Thyroid gland (tissue), 4 donors: ENCODE results near the gene TNFSF12. TPM values are rescaled to one million over a fixed set of nuclear protein-coding genes. Genes with fewer than 3 reads are reported as not detected.

Experiments
- DNase-seq, 2 donors: peaks; one replicate each; pipeline ENCODE4 v3.0.0-alpha.2; 2019
- H3K27ac ChIP-seq, 3 donors: fragments of 200-600 bp; sonication (generic); 1 replicate in 2 of 3; 2 replicates in 1 of 3; pipeline ENCODE4 v1.5.1; 2016 to 2019; ENCODE audit warnings: mild to moderate bottlenecking in 1 of 3, moderate library complexity in 1 of 3
- H3K27me3 ChIP-seq: fragments of 200-600 bp; sonication (generic); one replicate; pipeline ENCODE4 v1.5.1; 2019
- H3K36me3 ChIP-seq, 2 donors: fragments of 200-600 bp; sonication (generic); one replicate each; pipeline ENCODE4 v1.5.1; 2016 to 2019
- H3K4me1 ChIP-seq, 2 donors: fragments of 200-600 bp; sonication (generic); one replicate each; pipeline ENCODE4 v1.5.1; 2017 to 2019
- H3K4me3 ChIP-seq, 3 donors: fragments of 200-600 bp; sonication (generic); replicated peaks in 1 of 3; 1 replicate in 2 of 3; 2 replicates in 1 of 3; pipeline ENCODE4 v1.5.1; 2016; ENCODE audit warnings: mild to moderate bottlenecking in 1 of 3
- H3K9me3 ChIP-seq: fragments of 200-600 bp; sonication (generic); one replicate; pipeline ENCODE4 v1.5.1; 2017
- POLR2A ChIP-seq, 2 donors: fragments of 450-650 bp; IDR thresholded peaks; one replicate each; pipeline ENCODE4 v1.6.1; 2017; ENCODE audit warnings: antibody characterized with exemption in 2 of 2, mild to moderate bottlenecking in 2 of 2, moderate library complexity in 1 of 2
- WGBS, 2 donors: methylation state at CpG; one replicate each; pipeline ENCODE4 v1.1.5; 2017; 5-methylcytosine and 5-hydroxymethylcytosine counted together
- intact Hi-C: fragments of 100-400 bp; cut with DNase I; formaldehyde crosslinking; loops from one replicate; pipeline ENCODE4 v1.15.1; 2023
- total RNA-seq, 4 donors: library from RNA; depleted of rRNA; stranded (reverse); fragments of >200 nt; gene quantifications; one replicate each; pipeline ENCODE4 v1.2.3, GENCODE V29; 2016
- TF ChIP-seq, protein P1 (sequence below), 6 experiments: fragments of 200-600 bp in 3 of 6; fragments of 450-650 bp in 3 of 6; sonication (generic) in 3 of 6; IDR thresholded peaks; one replicate each; pipeline ENCODE4 v1.5.1; 2016 to 2019; ENCODE audit warnings: antibody characterized with exemption in 6 of 6, mild to moderate bottlenecking in 2 of 6, inconsistent platforms in 1 of 6, moderate library complexity in 1 of 6

The TNFSF12 gene
- total RNA-seq, 4 donors from 2014 or later = 17.9 to 39.9 (median 30.8) TPM

GRCh38 chr17:7562208-7562605, 13.3 kb downstream of the TNFSF12 start:
- H3K27ac ChIP-seq = peak overlapping the region; percentile 74 to 98 (median 79)
- no peak for DNase-seq
- peak overlapping the region; percentile 79 to 91 (median 90) for H3K4me3 ChIP-seq
- no peak for TF ChIP-seq POLR2A (IDR thresholded peaks at IDR 0.05)
- TF ChIP-seq, protein P1, sequence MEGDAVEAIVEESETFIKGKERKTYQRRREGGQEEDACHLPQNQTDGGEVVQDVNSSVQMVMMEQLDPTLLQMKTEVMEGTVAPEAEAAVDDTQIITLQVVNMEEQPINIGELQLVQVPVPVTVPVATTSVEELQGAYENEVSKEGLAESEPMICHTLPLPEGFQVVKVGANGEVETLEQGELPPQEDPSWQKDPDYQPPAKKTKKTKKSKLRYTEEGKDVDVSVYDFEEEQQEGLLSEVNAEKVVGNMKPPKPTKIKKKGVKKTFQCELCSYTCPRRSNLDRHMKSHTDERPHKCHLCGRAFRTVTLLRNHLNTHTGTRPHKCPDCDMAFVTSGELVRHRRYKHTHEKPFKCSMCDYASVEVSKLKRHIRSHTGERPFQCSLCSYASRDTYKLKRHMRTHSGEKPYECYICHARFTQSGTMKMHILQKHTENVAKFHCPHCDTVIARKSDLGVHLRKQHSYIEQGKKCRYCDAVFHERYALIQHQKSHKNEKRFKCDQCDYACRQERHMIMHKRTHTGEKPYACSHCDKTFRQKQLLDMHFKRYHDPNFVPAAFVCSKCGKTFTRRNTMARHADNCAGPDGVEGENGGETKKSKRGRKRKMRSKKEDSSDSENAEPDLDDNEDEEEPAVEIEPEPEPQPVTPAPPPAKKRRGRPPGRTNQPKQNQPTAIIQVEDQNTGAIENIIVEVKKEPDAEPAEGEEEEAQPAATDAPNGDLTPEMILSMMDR (IDR thresholded peaks at IDR 0.05) = no peak
- no peaks in the 10 kb centered on the region for H3K9me3 ChIP-seq
- H3K36me3 ChIP-seq = peaks cover 22 to 36% of the 10 kb centered on the region in 2 donors
- peaks cover 40 to 57% of the 10 kb centered on the region in 2 donors for H3K4me1 ChIP-seq
- intact Hi-C loops = loop anchor here (5.0 kb wide), 2 partner anchors 125 to 205 kb away; partner anchors contain the start of genes FGF11, TMEM102 and TMEM95
- WGBS, 2 donors = 0 to 1% methylated on average over 6 to 21 of the region's 28 CpGs
- no peaks in the 10 kb centered on the region for H3K27me3 ChIP-seq

DNA sequence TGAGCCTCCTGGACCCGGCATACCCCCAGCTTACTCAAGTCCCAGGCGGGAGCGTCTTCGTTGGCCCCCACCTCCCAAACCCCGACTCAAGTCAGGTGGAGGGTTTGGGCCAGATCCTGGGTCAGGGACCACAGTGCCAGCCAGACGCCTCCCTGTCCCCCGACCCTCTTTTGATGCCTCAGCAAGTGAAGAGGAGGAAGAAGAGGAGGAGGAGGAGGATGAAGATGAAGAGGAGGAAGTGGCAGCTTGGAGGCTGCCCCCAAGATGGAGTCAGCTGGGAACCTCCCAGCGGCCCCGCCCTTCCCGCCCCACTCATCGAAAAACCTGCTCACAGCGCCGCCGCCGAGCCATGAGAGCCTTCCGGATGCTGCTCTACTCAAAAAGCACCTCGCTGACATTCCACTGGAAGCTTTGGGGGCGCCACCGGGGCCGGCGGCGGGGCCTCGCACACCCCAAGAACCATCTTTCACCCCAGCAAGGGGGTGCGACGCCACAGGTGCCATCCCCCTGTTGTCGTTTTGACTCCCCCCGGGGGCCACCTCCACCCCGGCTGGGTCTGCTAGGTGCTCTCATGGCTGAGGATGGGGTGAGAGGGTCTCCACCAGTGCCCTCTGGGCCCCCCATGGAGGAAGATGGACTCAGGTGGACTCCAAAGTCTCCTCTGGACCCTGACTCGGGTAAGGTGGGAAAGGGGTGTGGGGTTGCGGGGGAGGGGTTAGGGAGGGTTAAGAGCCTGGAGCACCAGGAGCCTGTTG, 14.4 kb downstream of the TNFSF12 start:
- DNase-seq = no peak
- Histone ChIP-seq H3K27me3 (no peaks in the 10 kb centered on the region), H3K9me3 (no peaks in the 10 kb centered on the region), H3K27ac (no peak overlapping the region), H3K36me3 (peaks cover 22 to 40% of the 10 kb centered on the region in 2 donors), H3K4me1 (peaks cover 33 to 47% of the 10 kb centered on the region in 2 donors), H3K4me3 (no peak overlapping the region)
- no peak for TF ChIP-seq POLR2A (IDR thresholded peaks at IDR 0.05)
- TF ChIP-seq, protein P1 (IDR thresholded peaks at IDR 0.05) = no peak
- WGBS, 2 donors = 86% methylated on average over 25 to 29 of the region's 30 CpGs
- intact Hi-C loops = loop anchor here (5.0 kb wide), 2 partner anchors 126 to 206 kb away; partner anchors contain the start of genes FGF11, TMEM102 and TMEM95

- Histone ChIP-seq H3K27ac (no peak overlapping the region), H3K4me1 (peaks cover 13% of the 10 kb centered on the region in 2 donors), H3K27me3 (no peaks in the 10 kb centered on the region), H3K36me3 (peaks cover 37 to 47% of the 10 kb centered on the region in 2 donors), H3K9me3 (no peaks in the 10 kb centered on the region), H3K4me3 (no peak overlapping the region)
- DNase-seq = no peak
- intact Hi-C loops = no loop called here
- no peak for TF ChIP-seq POLR2A (IDR thresholded peaks at IDR 0.05)
- TF ChIP-seq, protein P1 (IDR thresholded peaks at IDR 0.05) = no peak
- WGBS, 2 donors = 89% methylated on average over 5 of the region's 5 CpGs
Observed at GRCh38 chr17:7569571-7569970, 20.7 kb downstream of the TNFSF12 start.

DNA sequence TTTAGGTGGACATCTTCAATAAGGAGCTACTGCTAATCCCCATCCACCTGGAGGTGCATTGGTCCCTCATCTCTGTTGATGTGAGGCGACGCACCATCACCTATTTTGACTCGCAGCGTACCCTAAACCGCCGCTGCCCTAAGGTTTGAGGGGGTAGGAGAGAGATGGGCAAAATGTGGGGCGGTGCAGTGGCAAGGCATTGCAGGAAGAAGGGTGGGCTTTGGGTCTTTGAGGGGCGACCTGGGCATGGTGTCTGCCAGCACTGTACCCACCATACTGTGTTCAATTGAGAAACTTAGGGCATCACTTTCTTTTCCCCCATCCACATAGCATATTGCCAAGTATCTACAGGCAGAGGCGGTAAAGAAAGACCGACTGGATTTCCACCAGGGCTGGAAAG, 21.5 kb downstream of the TNFSF12 start:
- H3K36me3 ChIP-seq = peaks cover 42 to 47% of the 10 kb centered on the region in 2 donors
- no peaks in the 10 kb centered on the region for H3K9me3 ChIP-seq
- peaks cover 16 to 21% of the 10 kb centered on the region in 2 donors for H3K4me1 ChIP-seq
- H3K27me3 ChIP-seq = no peaks in the 10 kb centered on the region
- H3K27ac ChIP-seq = no peak overlapping the region
- intact Hi-C loops = loop anchor here (5.0 kb wide), 1 partner anchor 117 kb away; the partner anchor contains the start of genes TP53 and WRAP53
- 95 to 97% methylated on average over 10 of the region's 10 CpGs for WGBS, 2 donors
- no peak overlapping the region for H3K4me3 ChIP-seq
- TF ChIP-seq, protein P1 (IDR thresholded peaks at IDR 0.05) = no peak
- TF ChIP-seq POLR2A (IDR thresholded peaks at IDR 0.05) = no peak
- no peak for DNase-seq

GRCh38 chr17:7572338-7572587, 23.4 kb downstream of the TNFSF12 start:
- intact Hi-C loops = loop anchor here (5.0 kb wide), 1 partner anchor 115 kb away; the partner anchor contains the start of genes TP53 and WRAP53
- Histone ChIP-seq H3K9me3 (no peaks in the 10 kb centered on the region), H3K36me3 (peaks cover 44 to 50% of the 10 kb centered on the region in 2 donors), H3K27me3 (no peaks in the 10 kb centered on the region), H3K4me1 (peaks cover 16 to 26% of the 10 kb centered on the region in 2 donors), H3K27ac (peak overlapping the region; percentile 69 to 85 (median 78)), H3K4me3 (peak overlapping the region in 2 of 3 donors; percentile 9 to 18)
- no peak for TF ChIP-seq POLR2A (IDR thresholded peaks at IDR 0.05)
- TF ChIP-seq, protein P1 (IDR thresholded peaks at IDR 0.05) = no peak
- DNase-seq = peak in 1 of 2 donors; percentile 99
- WGBS, 2 donors = 0 to 1% methylated on average over 10 to 11 of the region's 11 CpGs
